GM18870 (cell line): ENCODE results near the gene KEAP1.
"Not testable (repeated sequence)": the region's sequence is repeated elsewhere in the genome, so short reads cannot be mapped to it uniquely, and the experiment has no call there.

Source experiments
- ATAC-seq: cut with Tn5 transposase; IDR thresholded peaks from one replicate; pipeline ENCODE4 v1.9.1; 2021; ENCODE audit warnings: moderate library complexity; ENCODE audit not compliant: unreplicated experiment

Gene KEAP1

GRCh38 chr19:10500247-10500592 is 2.9 kb downstream of the KEAP1 start:
- ATAC-seq: no peak

GRCh38 chr19:10499550-10500246 is 3.5 kb downstream of the KEAP1 start:
- ATAC-seq: no peak

- no peak for ATAC-seq
Measured at GRCh38 chr19:10497371-10497770, 5.8 kb downstream of the KEAP1 start.

GRCh38 chr19:10491472-10492047 is 11.6 kb downstream of the KEAP1 start:
- no peak for ATAC-seq

- ATAC-seq: no peak
Measured at GRCh38 chr19:10486551-10486950, 16.6 kb downstream of the KEAP1 start.

GRCh38 chr19:10478903-10479384 is 24.2 kb downstream of the KEAP1 start:
- ATAC-seq: no peak

- ATAC-seq: no peak
Measured at GRCh38 chr19:10478476-10478875, 24.7 kb downstream of the KEAP1 start.

- ATAC-seq: no peak
Measured at GRCh38 chr19:10474962-10475451, 28.1 kb downstream of the KEAP1 start.

- no peak for ATAC-seq
Measured at GRCh38 chr19:10473192-10473591, 30.0 kb downstream of the KEAP1 start.

- ATAC-seq: no peak
Measured at GRCh38 chr19:10471909-10472308, 31.2 kb downstream of the KEAP1 start.

- ATAC-seq: no peak
Measured at GRCh38 chr19:10468133-10468532, 35.0 kb downstream of the KEAP1 start.

GRCh38 chr19:10467104-10467706 is 36.0 kb downstream of the KEAP1 start:
- no peak for ATAC-seq

GRCh38 chr19:10464456-10464855 is 38.7 kb downstream of the KEAP1 start:
- ATAC-seq: no peak

GRCh38 chr19:10462557-10462956 is 40.6 kb downstream of the KEAP1 start:
- no peak for ATAC-seq

GRCh38 chr19:10462042-10462441 is 41.1 kb downstream of the KEAP1 start:
- ATAC-seq: not testable (repeated sequence)

GRCh38 chr19:10461047-10461949 is 41.9 kb downstream of the KEAP1 start:
- no peak for ATAC-seq

GRCh38 chr19:10460714-10461046 is 42.5 kb downstream of the KEAP1 start:
- ATAC-seq: no peak

GRCh38 chr19:10458733-10459132 is 44.4 kb downstream of the KEAP1 start:
- not testable (repeated sequence) for ATAC-seq

GRCh38 chr19:10454267-10454666 is 48.9 kb downstream of the KEAP1 start:
- ATAC-seq: no peak

- ATAC-seq: no peak
Measured at GRCh38 chr19:10453852-10454251, 49.3 kb downstream of the KEAP1 start.
